BJ (cell line): ENCODE measurements around the gene KRTCAP2. TPM values are rescaled to one million over a fixed set of nuclear protein-coding genes. Genes with fewer than 3 reads are reported as not detected.

Experiments used
- CTCF ChIA-PET: fragments of 350-600 bp; formaldehyde crosslinking; extraction: SDS; loops from one replicate; lab custom pipeline; 2021; ENCODE audit warnings: antibody characterized with exemption, inconsistent platforms; lab: Yijun Ruan, JAX
- POLR2A ChIA-PET: fragments of 300-600 bp; sonication (Branson Sonifier 250); formaldehyde crosslinking; extraction: SDS; loops from one replicate; lab custom pipeline; 2021; ENCODE audit warnings: antibody characterized with exemption; lab: Charles Lee
- DNase-seq: peaks from one replicate; pipeline ENCODE4 v3.0.0-alpha.2; 2011; ENCODE audit warnings: low read depth
- H3K27me3 ChIP-seq: 2 replicates; pipeline ENCODE4 v1.6.0; 2011; ENCODE audit warnings: low read length; ENCODE audit not compliant: control insufficient read depth, insufficient read depth
- H3K36me3 ChIP-seq: 2 replicates; pipeline ENCODE4 v1.5.1; 2011; ENCODE audit warnings: low read length; ENCODE audit not compliant: control insufficient read depth, insufficient read depth
- H3K4me3 ChIP-seq: 2 replicates; pipeline ENCODE4 v1.5.1; 2011; ENCODE audit warnings: low read depth, mild to moderate bottlenecking, control low read depth, low read length
- CTCF ChIP-seq: IDR thresholded peaks from 2 replicates; pipeline ENCODE4 v1.5.1; 2011; ENCODE audit warnings: low read depth, mild to moderate bottlenecking, control low read depth, inconsistent platforms, low read length, moderate library complexity; ENCODE audit not compliant: insufficient read depth
- polyA plus RNA-seq: library from polyadenylated mRNA; depleted of rRNA; stranded (reverse); fragments of >200 nt; gene quantifications from 2 replicates; pipeline ENCODE4 v1.2.3, GENCODE V29; 2011

The KRTCAP2 gene
- polyA plus RNA-seq, 1 experiment = 225 TPM

- CTCF ChIA-PET = no interaction called here
- DNase-seq = no peak
- Histone ChIP-seq H3K36me3 (peaks cover 3% of the 10 kb centered on the region), H3K4me3 (no peak overlapping the region), H3K27me3 (no peaks in the 10 kb centered on the region)
- TF ChIP-seq CTCF = no peak
- POLR2A ChIA-PET = no interaction called here
These were observed 37.4 kb upstream of the KRTCAP2 start for GRCh38 chr1:155210314-155211104.

GRCh38 chr1:155209312-155209721 is 36.2 kb upstream of the KRTCAP2 start:
- POLR2A ChIA-PET = no interaction called here
- peaks cover 2% of the 10 kb centered on the region; the same call in 1 of the 2 replicates for H3K36me3 ChIP-seq

GRCh38 chr1:155208541-155209311 is 35.6 kb upstream of the KRTCAP2 start, which contains the start of gene MTX1:
MTX1 (plus strand) TSS chr1:155208695; CDS start chr1:155208805, 110 bp downstream.
- H3K4me3 ChIP-seq = peak within 1 kb of the TSS; percentile 57
- peaks cover 2% of the 10 kb centered on the region; the same call in 1 of the 2 replicates for H3K36me3 ChIP-seq
- TF ChIP-seq CTCF = no peak
- CTCF ChIA-PET = interaction anchor here (1.0 to 6.7 kb wide), 8 partner anchors 10 to 440 kb away, joined by 3 to 79 read pairs (median 4); no protein-coding TSS in a partner anchor
- DNase-seq = no peak
- POLR2A ChIA-PET = no interaction called here
- no peaks in the 10 kb centered on the region for H3K27me3 ChIP-seq

More at GRCh38 chr1:155209312-155209721, 36.2 kb upstream of the KRTCAP2 start:
- CTCF ChIA-PET = interaction anchor here (1.3 to 6.7 kb wide), 3 partner anchors 10 to 41 kb away, joined by 4 to 75 read pairs (median 32); no protein-coding TSS in a partner anchor
- DNase-seq = no peak
- Histone ChIP-seq H3K27me3 (no peaks in the 10 kb centered on the region), H3K4me3 (peak overlapping the region; percentile 57)
- no peak for TF ChIP-seq CTCF

- H3K36me3 ChIP-seq = peaks cover 4% of the 10 kb centered on the region
- no peaks in the 10 kb centered on the region for H3K27me3 ChIP-seq
- ChIA-PET POLR2A (interaction anchor here (0.5 kb wide), 1 partner anchor 28 kb away, joined by 3 read pairs; no protein-coding TSS in a partner anchor), CTCF (interaction anchor here (0.7 to 6.7 kb wide), 18 partner anchors 8 to 441 kb away, joined by 3 to 79 read pairs (median 4); partner anchors contain the start of genes CLK2, ENTREP3, KRTCAP2 and TRIM46)
- no peak for DNase-seq
- TF ChIP-seq CTCF = no peak
- peak within 1 kb of the TSS; percentile 57 for H3K4me3 ChIP-seq
These were observed 34.9 kb upstream of the KRTCAP2 start, which contains the start of gene THBS3 for GRCh38 chr1:155207806-155208540. THBS3 (minus strand) TSS chr1:155207897; CDS start chr1:155207876, 21 bp downstream.
